ENCODE measurements around the gene KCNH2.

KCNH2 gene

DNA sequence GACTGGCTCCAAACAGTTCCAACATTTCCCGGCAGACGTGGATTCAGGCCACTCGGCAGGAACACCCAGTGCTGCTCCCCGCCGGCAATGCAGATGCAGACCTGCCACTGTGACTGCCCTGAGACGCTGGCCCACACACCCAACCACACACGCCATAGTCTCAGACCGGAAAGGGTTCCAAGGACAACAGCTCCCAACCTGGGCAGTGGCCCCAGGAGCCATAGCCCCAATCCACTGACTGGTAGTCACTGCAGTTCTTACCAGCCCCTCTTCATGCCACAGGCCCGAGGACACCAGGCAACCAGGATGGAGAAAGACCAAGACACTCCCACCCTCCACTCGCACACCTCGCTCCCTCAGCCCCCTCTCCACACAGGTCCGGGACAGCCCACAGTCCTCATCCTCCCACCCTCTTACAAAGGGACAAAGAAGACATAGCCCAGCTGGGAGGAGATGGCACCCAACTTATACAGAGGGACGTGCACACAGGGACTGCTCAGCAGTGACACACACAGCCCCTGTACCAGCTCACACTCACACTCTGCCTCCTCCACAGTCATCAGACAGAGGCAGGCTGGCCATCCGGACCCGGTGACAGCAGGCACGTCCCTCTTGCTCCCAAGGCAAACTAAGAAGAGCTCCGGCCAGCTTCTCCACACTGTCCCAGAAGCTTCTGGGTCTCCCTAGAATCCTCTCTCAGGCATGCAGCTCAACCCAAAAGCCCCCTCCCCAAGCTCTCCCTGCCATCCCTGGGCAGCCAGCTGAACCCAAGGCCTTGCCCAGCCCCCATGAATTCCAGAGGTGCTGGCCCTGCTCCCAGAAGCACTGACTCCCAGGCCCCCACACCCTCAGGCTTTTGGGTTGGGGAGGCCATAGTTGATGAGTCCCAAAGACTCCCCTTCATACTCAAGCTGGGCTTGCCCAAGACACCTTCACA, 24.8 kb downstream of the KCNH2 start:
- TF ChIP-seq, protein P1, sequence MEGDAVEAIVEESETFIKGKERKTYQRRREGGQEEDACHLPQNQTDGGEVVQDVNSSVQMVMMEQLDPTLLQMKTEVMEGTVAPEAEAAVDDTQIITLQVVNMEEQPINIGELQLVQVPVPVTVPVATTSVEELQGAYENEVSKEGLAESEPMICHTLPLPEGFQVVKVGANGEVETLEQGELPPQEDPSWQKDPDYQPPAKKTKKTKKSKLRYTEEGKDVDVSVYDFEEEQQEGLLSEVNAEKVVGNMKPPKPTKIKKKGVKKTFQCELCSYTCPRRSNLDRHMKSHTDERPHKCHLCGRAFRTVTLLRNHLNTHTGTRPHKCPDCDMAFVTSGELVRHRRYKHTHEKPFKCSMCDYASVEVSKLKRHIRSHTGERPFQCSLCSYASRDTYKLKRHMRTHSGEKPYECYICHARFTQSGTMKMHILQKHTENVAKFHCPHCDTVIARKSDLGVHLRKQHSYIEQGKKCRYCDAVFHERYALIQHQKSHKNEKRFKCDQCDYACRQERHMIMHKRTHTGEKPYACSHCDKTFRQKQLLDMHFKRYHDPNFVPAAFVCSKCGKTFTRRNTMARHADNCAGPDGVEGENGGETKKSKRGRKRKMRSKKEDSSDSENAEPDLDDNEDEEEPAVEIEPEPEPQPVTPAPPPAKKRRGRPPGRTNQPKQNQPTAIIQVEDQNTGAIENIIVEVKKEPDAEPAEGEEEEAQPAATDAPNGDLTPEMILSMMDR (IDR thresholded peaks at IDR 0.05; ENCODE audit: insufficient read depth, low read length, poor library complexity, severe bottlenecking) = no peak
- TF ChIP-seq EZH2phosphoT487 (conservative IDR thresholded peaks at IDR 0.05; ENCODE audit: low read length) = no peak
- no peak overlapping the region for H3K27ac ChIP-seq (ENCODE audit: low read depth, low read length)
- no peak overlapping the region for H3K4me2 ChIP-seq (ENCODE audit: low read depth, low read length, poor library complexity, severe bottlenecking)
- H3K27me3 ChIP-seq (ENCODE audit: low read length) = no peaks in the 10 kb centered on the region
- no peaks in the 10 kb centered on the region for H4K20me1 ChIP-seq (ENCODE audit: low read depth, low read length)
- no peaks in the 10 kb centered on the region for H3F3A ChIP-seq (ENCODE audit: insufficient read depth)
- no peaks in the 10 kb centered on the region for H3K9me2 ChIP-seq (replicated peaks; ENCODE audit: insufficient read depth, low read length)
- H3K9ac ChIP-seq (ENCODE audit: low read length) = no peak overlapping the region
- no peaks in the 10 kb centered on the region for H3K79me2 ChIP-seq (ENCODE audit: insufficient read depth, low read length)
- H3K4me3 ChIP-seq (ENCODE audit: insufficient read depth, low read length, poor library complexity, severe bottlenecking) = no peak overlapping the region
- H3K36me3 ChIP-seq (ENCODE audit: low read length) = no peaks in the 10 kb centered on the region
- no peak overlapping the region for H2AFZ ChIP-seq (ENCODE audit: low read depth, low read length, severe bottlenecking)
- H3K9me3 ChIP-seq (ENCODE audit: insufficient read depth, low read length) = no peaks in the 10 kb centered on the region

DNA sequence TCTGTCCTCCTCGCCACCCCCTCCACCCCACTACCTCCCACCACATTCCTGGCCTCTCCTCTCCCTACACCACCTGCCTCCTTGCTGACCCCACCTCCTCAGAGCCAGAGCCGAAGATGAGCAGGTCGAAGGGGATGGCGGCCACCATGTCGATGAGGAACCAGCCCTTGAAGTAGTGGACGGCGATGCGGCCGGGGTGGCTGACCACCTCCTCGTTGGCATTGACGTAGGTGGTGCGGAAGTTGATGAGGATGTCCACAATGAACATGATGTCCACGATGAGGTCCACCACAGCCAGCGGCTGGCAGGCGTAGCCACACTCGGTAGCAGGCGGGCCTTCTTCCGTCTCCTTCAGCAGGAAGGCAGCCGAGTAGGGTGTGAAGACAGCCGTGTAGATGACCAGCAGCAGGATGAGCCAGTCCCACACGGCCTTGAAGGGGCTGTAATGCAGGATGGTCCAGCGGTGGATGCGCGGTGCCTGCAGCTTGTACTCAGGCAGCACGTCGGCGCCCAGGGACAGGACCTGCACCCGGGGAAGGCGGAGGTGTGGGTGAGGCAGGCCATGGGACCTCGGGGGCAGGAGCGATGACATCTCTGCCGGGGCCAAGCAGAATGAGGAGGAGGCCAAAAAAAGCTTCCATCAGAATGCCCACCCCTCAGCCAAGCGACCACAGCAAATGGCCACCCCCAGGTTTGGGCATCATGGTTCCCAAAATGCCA, 25.6 kb downstream of the KCNH2 start:
- Histone ChIP-seq H3K27me3 (ENCODE audit: low read length) (no peaks in the 10 kb centered on the region), H4K20me1 (ENCODE audit: low read depth, low read length) (no peaks in the 10 kb centered on the region), H3K79me2 (ENCODE audit: insufficient read depth, low read length) (no peaks in the 10 kb centered on the region), H3F3A (ENCODE audit: insufficient read depth) (no peaks in the 10 kb centered on the region), H3K9me2 (replicated peaks; ENCODE audit: insufficient read depth, low read length) (no peaks in the 10 kb centered on the region), H3K9ac (ENCODE audit: low read length) (no peak overlapping the region), H3K9me3 (ENCODE audit: insufficient read depth, low read length) (no peaks in the 10 kb centered on the region), H3K27ac (ENCODE audit: low read depth, low read length) (no peak overlapping the region), H3K36me3 (ENCODE audit: low read length) (no peaks in the 10 kb centered on the region), H3K4me3 (ENCODE audit: insufficient read depth, low read length, poor library complexity, severe bottlenecking) (no peak overlapping the region), H3K4me2 (ENCODE audit: low read depth, low read length, poor library complexity, severe bottlenecking) (no peak overlapping the region), H2AFZ (ENCODE audit: low read depth, low read length, severe bottlenecking) (no peak overlapping the region)
- TF ChIP-seq, protein P1 (IDR thresholded peaks at IDR 0.05; ENCODE audit: insufficient read depth, low read length, poor library complexity, severe bottlenecking) = no peak
- no peak for TF ChIP-seq EZH2phosphoT487 (conservative IDR thresholded peaks at IDR 0.05; ENCODE audit: low read length)

DNA sequence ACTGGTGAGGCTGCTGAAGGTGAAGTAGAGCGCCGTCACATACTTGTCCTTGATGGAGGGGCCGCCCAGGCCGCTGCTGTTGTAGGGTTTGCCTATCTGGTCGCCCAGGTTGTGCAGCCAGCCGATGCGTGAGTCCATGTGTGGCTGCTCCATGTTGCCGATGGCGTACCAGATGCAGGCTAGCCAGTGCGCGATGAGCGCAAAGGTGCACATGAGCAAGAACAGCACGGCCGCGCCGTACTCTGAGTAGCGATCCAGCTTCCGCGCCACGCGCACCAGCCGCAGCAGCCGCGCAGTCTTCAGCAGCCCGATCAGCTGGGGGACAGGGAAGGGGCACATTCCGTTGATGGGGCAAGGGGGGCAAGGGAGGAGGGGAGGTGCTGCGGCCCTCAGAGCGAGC, 26.6 kb downstream of the KCNH2 start:
- no peaks in the 10 kb centered on the region for H3K9me3 ChIP-seq (ENCODE audit: insufficient read depth, low read length)
- no peak overlapping the region for H3K27ac ChIP-seq (ENCODE audit: low read depth, low read length)
- no peaks in the 10 kb centered on the region for H3K36me3 ChIP-seq (ENCODE audit: low read length)
- no peaks in the 10 kb centered on the region for H3K9me2 ChIP-seq (replicated peaks; ENCODE audit: insufficient read depth, low read length)
- H2AFZ ChIP-seq (ENCODE audit: low read depth, low read length, severe bottlenecking) = no peak overlapping the region
- no peak overlapping the region for H3K9ac ChIP-seq (ENCODE audit: low read length)
- no peak overlapping the region for H3K4me3 ChIP-seq (ENCODE audit: insufficient read depth, low read length, poor library complexity, severe bottlenecking)
- TF ChIP-seq EZH2phosphoT487 (conservative IDR thresholded peaks at IDR 0.05; ENCODE audit: low read length) = no peak
- TF ChIP-seq, protein P1 (IDR thresholded peaks at IDR 0.05; ENCODE audit: insufficient read depth, low read length, poor library complexity, severe bottlenecking) = no peak
- no peak overlapping the region for H3K4me2 ChIP-seq (ENCODE audit: low read depth, low read length, poor library complexity, severe bottlenecking)
- H3K27me3 ChIP-seq (ENCODE audit: low read length) = no peaks in the 10 kb centered on the region
- no peaks in the 10 kb centered on the region for H4K20me1 ChIP-seq (ENCODE audit: low read depth, low read length)
- H3K79me2 ChIP-seq (ENCODE audit: insufficient read depth, low read length) = no peaks in the 10 kb centered on the region
- H3F3A ChIP-seq (ENCODE audit: insufficient read depth) = no peaks in the 10 kb centered on the region

Measured in SU-DHL-6 (cell line).